Measurements from ENCODE around the gene REXO2.

Gene REXO2

DNA sequence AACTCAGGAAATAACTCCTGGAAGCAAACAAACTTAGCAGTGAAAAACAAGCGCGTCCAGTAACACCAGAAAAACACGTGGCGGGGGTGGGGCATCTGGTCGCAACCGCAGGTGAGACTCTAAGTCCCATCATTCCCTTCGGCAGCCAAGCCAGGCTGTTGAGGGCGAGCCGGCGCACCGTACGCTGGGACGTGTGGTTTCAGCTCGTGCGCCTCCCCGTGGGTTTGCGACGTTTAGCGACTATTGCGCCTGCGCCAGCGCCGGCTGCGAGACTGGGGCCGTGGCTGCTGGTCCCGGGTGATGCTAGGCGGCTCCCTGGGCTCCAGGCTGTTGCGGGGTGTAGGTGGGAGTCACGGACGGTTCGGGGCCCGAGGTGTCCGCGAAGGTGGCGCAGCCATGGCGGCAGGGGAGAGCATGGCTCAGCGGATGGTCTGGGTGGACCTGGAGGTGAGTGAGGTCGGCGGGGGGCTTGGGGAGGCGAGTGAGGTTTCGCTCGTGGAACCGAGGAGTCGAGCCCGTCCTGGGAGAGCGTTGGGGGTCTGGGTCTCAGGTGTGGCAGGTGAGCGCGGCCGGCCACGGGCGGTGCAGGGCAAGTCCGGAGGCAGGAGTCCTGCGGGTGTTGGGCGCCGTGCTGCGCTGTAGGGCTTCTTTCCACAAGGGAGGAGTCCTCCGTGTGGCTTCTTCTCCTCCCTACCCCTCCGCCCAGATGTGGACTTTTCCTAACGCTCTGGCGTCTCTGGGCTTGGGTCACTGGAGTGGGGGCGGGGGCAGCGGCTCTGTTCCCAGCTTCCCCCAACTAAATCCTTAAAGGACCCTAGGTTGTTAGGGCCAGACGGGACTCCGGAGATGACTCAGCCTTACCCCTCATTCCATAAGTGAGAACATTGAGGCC, at the start of gene REXO2:
REXO2 (plus strand) TSS at position 239 of the 892 bp plus-strand sequence; CDS start at position 301, 62 bp downstream.
- FAIRE-seq, result peak; percentile 96
- DNase-seq (ENCODE audit: insufficient read length, low spot score), result peak; percentile 89

DNA sequence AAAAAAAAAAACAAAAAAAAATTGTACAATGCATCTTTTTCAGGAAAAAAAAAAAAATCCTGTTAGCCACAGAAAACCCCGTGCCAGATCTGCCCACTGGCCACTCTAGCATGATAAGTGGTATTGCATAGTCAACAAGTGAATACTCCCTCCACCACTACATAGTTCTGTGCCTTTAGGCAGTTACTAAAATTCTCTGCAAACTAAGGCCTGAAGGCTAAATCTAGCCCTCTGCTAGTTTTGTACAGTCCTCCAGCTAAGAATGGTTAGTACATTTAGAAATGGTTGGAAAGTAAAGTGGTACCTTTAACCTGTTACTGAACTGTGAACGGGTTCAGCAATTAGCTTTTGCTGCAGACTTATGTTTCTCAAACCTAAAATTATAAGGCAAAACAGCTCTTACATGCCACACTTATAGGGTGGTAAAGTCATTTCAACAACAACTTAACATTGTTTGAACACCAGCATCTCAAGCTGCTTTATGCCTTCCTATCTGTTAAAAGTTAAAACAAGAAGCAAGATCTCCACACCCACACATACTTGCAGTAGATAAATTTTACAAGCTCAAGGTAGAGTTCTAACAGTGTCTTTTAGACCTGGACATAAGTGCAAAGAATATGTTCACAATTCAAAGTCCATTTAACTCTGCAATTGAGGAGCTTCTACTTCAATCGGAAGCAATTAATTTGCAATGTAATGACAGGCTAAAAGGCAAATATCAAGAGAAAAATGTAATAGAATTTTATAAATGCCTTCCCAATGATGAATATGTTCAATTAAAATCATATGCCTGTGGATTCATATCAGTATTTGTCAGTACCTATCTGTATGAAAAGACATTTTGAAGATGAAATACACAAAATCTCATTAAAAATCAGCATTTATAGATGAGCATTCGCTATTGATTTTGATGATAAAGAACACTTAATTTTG, 46.3 kb upstream of the REXO2 start:
- FAIRE-seq (no peak), DNase-seq (ENCODE audit: insufficient read length, low spot score) (no peak)

GRCh38 chr11:114395736-114396135, 43.5 kb upstream of the REXO2 start:
- FAIRE-seq, result peak; percentile 14

DNA sequence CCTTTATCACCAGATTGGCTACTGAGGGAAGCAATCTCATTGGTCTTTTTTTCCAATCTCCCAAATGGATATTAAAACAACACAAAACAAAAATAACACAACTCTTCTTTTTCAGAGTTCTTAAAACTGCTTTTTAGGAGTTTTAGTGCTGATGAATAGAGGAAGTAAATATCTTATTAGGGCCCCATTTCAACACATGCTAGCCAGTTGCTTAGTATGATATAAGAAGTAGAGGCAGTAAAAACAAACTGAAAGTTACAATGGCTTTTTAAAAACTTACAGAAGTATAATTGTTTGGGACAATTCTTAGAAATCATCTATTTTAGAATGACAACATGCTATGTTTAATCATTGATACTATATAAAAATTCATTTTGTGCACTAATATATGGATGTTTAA, 42.4 kb upstream of the REXO2 start:
- no peak for DNase-seq (ENCODE audit: insufficient read length, low spot score)
- FAIRE-seq, result no peak

More at GRCh38 chr11:114395736-114396135, 43.5 kb upstream of the REXO2 start:
- no peak for DNase-seq (ENCODE audit: insufficient read length, low spot score)

DNA sequence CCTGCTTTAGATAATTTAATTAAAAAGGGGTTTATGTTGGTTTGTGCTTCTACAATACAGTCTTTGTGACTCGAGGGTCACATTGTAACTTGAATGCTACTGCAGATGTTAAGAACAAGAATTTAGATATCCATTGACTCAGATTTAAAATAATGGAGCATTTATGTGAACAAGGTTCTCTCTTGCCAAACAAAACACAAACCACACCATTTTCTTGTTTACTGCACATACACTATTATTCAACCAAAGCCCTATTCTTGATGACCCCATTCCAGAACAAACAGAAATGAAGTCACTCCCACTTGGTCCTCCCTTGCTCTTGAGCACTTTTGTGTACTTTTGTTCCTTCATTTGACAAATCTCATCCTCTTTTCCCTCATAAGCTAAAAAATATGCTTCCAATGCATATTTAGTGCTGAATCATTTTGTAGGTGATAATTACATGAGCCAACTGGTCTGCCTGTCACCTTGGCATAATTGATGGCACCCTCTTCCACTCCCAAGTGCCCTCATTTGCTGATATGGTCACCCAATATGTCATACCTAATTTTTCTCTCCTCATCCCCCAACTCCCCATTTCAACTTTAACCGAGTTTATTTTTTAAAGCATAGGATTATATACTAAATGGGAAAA, 41.8 kb upstream of the REXO2 start:
- DNase-seq (ENCODE audit: insufficient read length, low spot score) (no peak), FAIRE-seq (no peak)

DNA sequence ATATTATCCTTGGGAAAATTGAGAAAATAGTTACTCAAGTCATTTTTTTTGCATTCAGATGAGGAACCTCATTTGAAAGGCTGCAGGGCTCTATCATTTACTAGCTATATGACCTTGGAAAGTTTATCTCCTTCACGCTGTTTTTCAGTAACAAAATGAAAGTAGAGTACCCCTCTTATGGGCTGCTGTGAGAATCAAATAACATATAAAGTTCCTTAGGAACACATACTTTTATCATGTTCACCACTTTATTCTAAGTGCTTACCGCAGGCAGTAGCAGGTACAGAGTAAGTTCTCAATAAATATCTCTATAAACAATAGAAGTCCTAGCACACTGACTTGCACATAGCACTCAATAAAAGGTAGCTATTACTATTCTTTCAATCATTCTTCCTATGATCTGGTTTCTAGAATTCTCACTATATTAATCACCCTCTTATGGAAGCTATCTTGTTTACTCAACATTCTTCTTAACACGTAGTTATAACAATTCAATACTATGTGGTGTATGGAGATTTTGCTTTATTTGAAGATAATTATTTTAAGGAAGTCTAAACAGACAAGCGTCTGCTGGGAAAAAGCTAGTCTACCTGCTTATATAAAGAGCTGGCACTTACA, 40.9 kb upstream of the REXO2 start:
- FAIRE-seq (no peak), DNase-seq (ENCODE audit: insufficient read length, low spot score) (no peak)

DNA sequence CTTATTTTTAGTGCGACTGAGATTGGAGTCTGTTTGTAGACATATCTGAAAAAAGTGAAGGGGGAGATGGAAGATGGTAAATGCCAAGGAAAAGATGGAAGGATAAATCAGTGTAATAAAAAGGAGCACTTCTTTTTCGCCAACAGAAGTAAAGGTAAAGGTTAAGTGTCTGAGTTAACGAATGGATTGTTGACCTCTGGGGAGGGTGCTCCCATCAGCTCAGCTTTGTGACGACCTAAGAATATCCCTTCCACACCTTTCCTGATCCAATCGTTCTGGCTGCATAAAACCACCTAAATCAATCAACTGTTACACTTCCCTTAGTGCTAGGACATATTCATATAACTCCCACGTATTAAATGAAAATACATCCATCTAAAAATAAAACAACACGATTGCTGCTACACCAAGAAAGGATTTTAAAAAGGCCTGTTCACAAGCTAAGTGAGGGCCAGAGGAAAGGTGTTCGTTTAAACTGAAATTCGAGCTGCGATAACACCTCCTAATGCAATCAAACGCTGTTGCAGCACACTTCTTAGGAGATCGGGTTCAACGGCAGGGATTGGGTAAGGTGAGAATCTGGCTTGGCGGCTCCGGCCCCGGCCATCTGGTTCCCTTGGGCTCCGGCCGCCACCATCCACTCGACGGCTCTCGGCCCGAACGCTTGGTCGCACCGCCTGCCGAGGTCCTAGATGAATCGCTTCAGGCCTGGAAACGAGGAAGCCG, 39.6 kb upstream of the REXO2 start:
- FAIRE-seq, result no peak
- no peak for DNase-seq (ENCODE audit: insufficient read length, low spot score)

DNA sequence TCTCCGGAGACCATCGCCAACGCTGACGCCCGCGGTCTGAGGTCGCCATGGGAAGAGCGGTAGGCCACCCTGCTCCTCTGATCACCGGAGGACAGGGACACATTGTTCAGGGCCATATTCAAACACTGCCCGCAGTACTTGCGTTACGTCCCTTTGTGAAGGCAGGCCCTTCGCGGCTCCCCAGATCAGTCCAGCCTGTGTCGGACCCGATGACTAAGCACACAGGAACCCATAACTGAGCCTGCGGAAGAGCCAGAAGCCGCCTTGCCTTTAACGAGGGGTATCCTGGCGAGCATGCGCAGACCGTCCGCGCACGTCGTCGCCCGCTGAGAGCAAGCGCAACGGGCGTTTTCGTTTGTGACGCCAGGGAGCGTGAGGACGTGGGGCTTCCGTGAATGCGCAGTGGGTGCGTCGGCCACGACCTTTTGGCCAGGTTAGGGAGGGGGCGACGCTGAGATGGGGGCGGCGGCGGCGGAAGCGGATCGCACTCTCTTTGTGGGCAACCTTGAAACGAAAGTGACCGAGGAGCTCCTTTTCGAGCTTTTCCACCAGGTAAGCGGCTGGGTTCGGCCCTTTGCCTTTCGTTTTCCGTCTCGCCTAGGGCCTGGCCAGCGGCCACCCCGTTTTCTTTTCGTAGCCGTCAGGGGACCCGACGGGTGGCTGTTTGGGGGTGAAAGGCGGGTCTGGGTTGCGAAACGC, 38.9 kb upstream of the REXO2 start, which contains the start of the genes C11orf71 and RBM7:
C11orf71 (minus strand) TSS at position 296 of the 699 bp plus-strand sequence; CDS start at position 116, 180 bp downstream.
RBM7 (plus strand) TSS at position 451 of the 699 bp plus-strand sequence; CDS start at position 457, 6 bp downstream.
- DNase-seq (ENCODE audit: insufficient read length, low spot score) (peak; percentile 78), FAIRE-seq (peak; percentile 100)

DNA sequence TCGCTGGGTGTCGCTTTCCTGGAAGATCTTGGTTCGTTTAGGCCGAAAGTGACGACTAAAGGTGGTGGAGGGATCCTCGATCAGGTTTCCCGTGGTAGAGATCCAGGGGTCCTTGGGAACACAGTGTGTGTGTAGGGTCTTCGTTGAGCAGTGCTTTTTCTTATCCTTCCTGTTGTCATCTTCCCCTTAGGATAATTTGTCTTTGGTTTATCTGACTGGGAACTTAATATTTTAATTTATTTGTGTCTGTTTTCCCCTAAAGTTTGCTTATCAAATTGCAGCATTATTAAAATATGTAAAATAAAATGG, 38.4 kb upstream of the REXO2 start:
- no peak for FAIRE-seq

DNA sequence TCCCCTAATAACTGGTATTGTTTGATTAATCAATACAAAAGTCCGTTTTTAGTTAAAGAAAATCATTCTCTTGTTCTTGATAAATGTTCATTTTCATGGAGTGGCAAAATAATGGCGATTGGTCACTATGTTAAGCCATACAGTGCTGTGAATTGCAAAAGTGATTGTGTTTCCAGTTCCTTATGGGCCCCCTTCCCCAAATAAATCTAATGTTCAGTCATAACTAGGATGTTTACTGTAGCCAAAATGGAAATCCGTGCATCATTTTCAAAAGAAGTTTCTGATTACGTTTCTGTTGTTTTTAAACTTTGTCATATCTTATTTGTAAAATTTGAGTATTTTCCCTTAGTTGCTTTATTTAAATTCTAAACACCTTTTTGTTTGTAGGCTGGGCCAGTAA, 38.0 kb upstream of the REXO2 start:
- DNase-seq (ENCODE audit: insufficient read length, low spot score), result no peak
- peak; percentile 87 for FAIRE-seq

More for the DNA sequence above, 38.4 kb upstream of the REXO2 start:
- no peak for DNase-seq (ENCODE audit: insufficient read length, low spot score)

GRCh38 chr11:114412946-114413345, 26.3 kb upstream of the REXO2 start:
- DNase-seq (ENCODE audit: insufficient read length, low spot score), result no peak

DNA sequence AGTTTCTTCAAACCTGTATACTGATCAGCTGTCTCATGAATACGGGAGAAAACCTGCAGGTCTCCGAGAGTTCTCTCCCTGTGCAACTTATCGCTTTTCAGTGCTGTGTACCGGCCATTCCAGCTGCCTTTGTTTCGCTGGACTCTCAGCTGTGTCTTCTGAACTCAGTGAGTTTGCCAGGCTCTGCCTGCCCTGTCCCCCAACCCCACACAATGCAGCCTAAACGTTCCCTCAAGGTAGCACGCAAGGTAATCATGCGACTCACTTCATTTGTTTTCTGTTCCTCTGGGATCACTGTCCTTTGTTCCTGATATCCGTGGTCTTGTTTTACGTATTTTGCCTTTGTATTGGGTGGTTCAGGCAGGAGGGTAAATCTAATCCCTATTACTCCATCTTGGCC, 25.3 kb upstream of the REXO2 start:
- FAIRE-seq, result no peak
- DNase-seq (ENCODE audit: insufficient read length, low spot score), result no peak

More at GRCh38 chr11:114412946-114413345, 26.3 kb upstream of the REXO2 start:
- no peak for FAIRE-seq

DNA sequence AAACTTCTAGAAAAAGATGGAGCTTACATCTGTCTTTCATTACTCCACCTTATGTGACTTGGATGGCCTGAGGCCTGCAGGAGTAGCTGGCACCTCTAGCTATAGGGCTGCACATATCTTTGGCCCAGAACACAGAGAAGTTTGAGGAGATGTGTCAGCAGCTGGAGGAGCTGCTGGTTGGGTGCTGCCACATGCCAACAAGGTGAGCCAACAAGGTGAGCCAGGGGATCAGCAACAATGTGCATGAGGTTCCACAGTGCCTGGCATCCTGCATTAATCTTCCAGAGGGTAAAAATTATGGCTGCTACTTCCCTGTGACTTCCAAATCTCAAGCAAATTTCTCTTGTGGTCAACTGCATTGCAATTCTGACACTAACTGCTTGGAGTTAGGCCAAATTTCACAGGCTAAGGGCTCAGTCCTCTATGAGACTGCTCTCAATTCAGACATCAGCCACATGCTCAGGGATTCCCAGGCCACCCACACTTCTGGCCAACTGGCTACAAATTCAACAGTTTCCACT, 22.8 kb upstream of the REXO2 start:
- no peak for DNase-seq (ENCODE audit: insufficient read length, low spot score)
- no peak for FAIRE-seq

DNA sequence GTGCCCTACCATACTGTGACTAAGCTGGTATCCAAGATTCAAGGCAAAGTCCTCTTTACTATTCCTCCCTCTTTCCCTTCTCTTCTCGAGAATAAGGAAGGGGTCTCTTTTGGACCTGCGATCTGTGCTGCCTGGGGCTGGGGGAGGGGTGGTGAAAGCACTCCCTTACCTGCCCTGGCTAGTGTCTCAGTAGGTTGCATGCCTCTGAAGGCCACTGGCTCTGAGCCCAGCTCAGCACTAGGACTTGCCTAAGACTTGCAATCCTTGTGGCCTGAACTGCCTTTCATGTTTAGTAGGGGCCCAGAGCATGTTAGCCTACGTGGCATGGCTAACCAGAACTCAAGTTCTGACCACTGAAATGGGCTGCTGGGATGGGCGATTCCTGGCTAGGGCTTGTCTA, 13.0 kb upstream of the REXO2 start:
- FAIRE-seq (no peak), DNase-seq (ENCODE audit: insufficient read length, low spot score) (no peak)

DNA sequence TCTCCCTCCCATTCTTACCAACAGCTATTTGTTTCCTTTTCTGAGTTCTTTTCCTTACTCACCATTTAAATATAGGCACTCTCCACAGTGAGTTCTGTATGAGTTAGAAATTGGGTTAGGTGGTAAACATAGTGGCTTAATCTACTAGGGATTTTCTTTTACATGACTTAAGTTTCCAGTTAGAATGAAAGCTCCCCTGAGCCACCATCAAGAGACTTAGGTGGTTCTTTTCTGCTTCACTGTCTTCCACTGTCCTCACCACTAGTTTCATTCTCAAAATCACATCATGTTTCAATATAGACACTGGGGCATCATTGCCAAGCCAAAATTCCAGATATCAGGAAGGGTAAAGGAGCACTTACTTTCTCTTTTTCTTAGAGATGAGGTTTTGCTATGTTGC, 9.0 kb upstream of the REXO2 start:
- DNase-seq (ENCODE audit: insufficient read length, low spot score) (no peak), FAIRE-seq (no peak)

GRCh38 chr11:114432893-114433292, 6.4 kb upstream of the REXO2 start:
- DNase-seq (ENCODE audit: insufficient read length, low spot score), result no peak
- FAIRE-seq, result no peak

- FAIRE-seq, result no peak
- no peak for DNase-seq (ENCODE audit: insufficient read length, low spot score)
These were observed 5.9 kb upstream of the REXO2 start for GRCh38 chr11:114433376-114433775.

- DNase-seq (ENCODE audit: insufficient read length, low spot score), result no peak
These were observed 964 bp upstream of the REXO2 start for GRCh38 chr11:114438303-114438702.

More at GRCh38 chr11:114438303-114438702, 964 bp upstream of the REXO2 start:
- no peak for FAIRE-seq

All from GM19239 (cell line).